HL-60/S4 treated with retinoic acid at 250 ng/mL for 4 days and 3 days (cell line): ENCODE results near the gene PLXNA4.

Experiments used
- in situ Hi-C: fragments of 300-500 bp; cut with MboI; formaldehyde crosslinking; loops from 2 replicates; pipeline ENCODE4 v1.7.0; 2022; ENCODE audit warnings: low sequenced_read_pairs

PLXNA4 gene

DNA sequence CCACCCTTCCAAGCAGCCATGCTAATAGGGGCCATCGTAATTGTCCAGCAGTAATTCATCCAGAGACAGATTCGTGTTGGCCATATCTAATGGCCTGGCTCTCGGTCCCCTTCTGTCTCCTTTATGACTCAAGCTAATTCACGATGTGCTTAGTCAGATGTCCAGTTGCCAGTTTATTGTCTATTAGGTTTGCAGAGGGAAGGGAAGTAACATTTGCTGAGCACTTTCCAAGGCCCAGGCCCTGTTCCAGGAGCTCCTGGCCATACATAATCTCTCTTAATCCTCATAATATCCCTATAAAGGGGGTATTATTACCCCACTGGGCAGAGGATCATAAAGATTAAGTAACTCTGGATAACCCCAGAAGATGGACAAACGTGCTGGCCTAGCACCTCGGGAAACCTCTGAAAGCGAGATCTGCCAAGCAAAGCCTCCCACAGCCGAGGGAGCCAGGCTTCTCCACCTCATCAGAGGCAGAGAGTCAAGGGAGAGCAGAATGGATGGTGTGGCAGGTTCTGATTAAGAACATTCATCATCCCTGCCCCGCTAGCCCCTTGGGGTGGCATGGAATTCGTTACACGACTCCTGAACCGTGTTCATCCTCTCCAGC, 153.7 kb downstream of the PLXNA4 start:
- in situ Hi-C loops: no loop called here

DNA sequence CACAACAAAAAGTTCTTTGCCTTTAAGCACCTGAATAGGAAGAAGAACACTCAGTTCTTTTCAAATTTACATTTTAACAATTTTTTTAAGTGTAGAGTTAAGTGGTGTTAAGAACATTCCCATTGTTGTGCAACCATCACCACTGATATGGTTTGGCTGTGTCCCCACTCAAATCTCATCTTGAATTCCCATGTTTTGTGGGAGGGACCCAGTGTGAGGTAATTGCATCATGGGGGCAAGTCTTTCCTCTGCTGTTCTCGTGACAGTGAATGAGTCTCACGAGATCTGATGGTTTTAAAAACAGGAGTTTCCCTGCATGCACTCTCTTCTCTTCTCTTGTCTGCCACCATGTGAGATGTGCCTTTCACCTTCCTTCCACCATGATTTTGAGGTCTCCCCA, 155.7 kb downstream of the PLXNA4 start:
- in situ Hi-C loops: no loop called here

DNA sequence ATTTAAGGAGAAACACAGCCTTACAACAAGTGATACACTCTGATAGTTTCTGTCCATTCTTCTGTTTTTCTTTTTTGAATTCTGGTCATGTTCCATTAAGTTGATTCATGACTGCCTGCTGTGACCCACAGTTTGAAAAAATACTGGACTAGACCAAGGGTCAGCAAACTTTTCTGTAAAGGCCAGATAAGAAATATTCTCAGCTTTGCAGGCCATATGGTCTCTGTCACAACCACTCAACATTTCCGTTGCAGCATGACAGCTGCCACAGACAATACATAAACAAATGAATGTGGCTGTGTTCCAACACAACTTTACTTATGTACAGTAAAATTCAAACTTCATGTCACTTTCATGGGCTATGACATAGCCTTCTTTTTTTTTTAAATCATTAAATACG, 156.7 kb downstream of the PLXNA4 start:
- in situ Hi-C loops: no loop called here

DNA sequence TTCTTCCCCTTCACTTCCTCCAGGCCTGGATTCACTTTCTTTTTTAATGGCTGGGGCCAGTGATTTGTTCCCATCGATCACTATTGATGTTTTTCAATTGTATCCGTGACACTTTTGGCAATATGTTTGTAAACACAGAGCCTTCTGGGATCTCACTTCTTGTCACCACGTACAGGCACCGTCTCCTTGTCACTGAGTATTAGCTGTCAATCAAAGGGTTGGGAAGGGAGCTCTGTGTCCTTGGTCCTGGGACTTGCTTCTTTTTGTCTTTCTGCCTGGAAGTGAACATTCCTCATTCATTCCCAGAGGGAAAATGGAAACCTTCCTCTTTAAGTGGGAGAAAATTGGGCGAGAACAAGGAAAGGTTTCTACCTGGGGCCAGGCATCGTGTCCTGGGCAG, 157.4 kb downstream of the PLXNA4 start:
- in situ Hi-C loops: no loop called here

GRCh38 chr7:132417103-132417906, 159.0 kb downstream of the PLXNA4 start:
- in situ Hi-C loops: no loop called here

DNA sequence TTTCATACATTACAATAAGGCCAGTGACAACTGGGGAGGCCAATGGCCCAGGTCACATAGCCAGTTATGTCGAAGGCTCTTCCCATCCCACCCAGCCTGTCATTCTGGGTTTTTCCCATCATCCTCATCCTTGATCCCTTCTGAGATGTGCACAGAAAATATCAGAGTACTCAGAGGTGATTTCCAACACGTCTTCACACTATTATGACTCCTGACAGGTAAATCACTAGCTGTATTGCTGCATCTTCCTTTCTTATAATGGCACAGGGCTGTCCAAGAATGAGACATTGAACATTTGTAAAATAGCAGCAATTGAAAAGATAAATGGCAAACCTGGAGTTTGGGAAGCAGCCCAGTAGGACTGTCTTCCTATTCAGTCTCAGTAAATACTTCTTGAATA, 159.9 kb downstream of the PLXNA4 start:
- in situ Hi-C loops: no loop called here

GRCh38 chr7:132415259-132415658, 161.0 kb downstream of the PLXNA4 start:
- in situ Hi-C loops: no loop called here

- in situ Hi-C loops: no loop called here
Measured at GRCh38 chr7:132414857-132415256, 161.4 kb downstream of the PLXNA4 start.

GRCh38 chr7:132412435-132412834, 163.8 kb downstream of the PLXNA4 start:
- in situ Hi-C loops: no loop called here

DNA sequence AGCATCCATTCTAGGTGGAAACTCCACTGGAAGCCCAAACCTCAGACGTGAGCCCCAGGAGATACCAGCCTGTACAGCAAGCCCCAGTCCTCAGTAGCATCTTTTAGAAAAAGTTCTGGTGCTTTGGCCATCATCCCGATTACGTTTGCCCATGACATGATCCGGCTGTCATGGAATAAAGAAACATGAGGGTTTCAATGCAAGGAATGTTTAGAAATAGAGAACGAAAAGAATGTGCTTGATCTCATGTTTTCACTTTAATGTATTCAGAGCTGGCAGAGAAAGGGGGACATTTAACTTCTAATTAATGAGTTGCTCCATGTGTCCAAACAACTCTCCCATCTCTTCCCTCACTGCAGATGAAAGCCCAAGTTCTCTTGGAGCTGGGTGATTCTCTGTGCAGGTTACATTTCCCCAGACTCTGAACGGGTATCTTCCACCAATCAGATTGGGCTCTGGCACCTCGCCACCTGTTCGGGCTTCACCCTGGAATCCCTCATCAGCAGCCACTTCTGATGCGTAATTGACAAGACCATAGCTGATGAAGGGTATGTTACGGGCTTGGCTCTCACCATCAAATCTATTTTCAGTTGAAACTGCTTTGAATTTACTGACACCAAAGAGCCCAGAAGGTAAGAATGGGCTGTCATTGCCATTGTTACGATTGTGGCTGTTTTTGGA, 165.3 kb downstream of the PLXNA4 start:
- in situ Hi-C loops: no loop called here

DNA sequence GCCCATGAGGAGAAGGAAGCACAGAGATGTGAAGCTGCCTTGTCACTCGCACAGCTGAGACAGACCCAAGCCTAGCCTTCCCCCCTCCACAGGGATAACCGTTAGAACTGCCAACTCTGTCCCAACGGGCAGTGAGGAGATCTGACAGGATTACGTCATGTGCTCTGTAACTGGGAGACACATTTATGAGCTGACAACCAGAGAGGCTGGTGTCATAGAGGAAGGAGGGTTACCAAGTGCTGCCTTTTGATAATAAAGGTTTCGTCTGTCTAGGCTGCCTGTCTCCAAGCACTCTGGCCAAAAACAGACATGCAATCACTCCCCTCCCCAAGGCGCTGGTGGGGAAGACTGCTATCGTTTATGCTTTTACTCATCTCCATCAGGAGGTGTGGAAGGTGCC, 165.9 kb downstream of the PLXNA4 start:
- in situ Hi-C loops: no loop called here

- in situ Hi-C loops: no loop called here
Measured at GRCh38 chr7:132407764-132408163, 168.5 kb downstream of the PLXNA4 start.

- in situ Hi-C loops: no loop called here
Measured at GRCh38 chr7:132406039-132406438, 170.2 kb downstream of the PLXNA4 start.

GRCh38 chr7:132404261-132404660, 172.0 kb downstream of the PLXNA4 start:
- in situ Hi-C loops: no loop called here

- in situ Hi-C loops: no loop called here
Measured at GRCh38 chr7:132403465-132404110, 172.7 kb downstream of the PLXNA4 start.

- in situ Hi-C loops: no loop called here
Measured at GRCh38 chr7:132402751-132403245, 173.5 kb downstream of the PLXNA4 start.

GRCh38 chr7:132402096-132402495, 174.2 kb downstream of the PLXNA4 start:
- in situ Hi-C loops: no loop called here

DNA sequence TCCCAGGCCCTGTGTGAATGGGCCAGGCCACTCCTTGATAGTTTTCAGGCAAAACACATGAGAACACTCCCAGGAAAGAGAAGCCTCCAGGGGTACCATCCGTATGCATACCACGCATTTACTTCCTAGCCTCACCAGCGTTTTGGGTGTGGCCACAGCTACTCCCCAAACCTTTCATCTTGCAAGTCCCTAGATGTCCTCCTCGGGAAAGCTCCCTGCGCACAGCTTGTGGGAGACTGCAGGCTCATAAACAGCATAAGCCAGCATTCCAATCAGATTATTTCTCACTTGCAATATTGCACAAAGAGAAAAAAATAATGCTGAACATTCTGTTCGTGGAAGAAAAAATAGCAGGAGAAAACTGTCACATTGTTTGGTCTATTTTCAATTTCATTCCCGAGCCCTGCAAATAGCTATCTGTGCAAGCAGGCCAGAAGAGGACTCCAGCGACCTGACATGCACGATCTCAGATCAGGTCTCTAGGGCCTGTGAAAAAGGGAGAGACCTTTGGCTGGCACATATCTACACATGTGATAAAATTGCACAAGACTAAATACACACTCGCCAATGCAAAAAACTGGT, 175.6 kb downstream of the PLXNA4 start:
- in situ Hi-C loops: no loop called here

DNA sequence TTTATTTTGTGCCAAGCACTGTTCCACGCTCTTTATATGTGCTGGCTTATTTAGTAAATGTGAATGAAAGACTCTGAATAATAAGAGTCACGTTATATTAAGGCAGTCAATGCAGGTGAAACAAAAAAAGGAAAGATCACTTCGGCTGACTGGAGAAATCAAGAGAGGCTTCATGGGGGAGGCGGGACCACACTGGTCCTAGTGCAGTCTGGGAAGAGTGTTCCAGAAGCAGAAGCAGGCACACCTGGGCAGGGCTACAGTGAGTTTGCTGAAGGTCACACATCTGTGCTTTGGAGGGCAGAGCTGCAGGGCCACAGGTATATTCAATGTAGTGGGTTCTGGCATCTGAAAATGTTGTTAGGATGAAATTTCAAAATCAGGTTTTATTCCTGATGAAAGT, 176.9 kb downstream of the PLXNA4 start:
- in situ Hi-C loops: no loop called here

- in situ Hi-C loops: no loop called here
Measured at GRCh38 chr7:132398253-132398925, 177.9 kb downstream of the PLXNA4 start.
